Omental fat pad (tissue), 4 donors: ENCODE measurements around the gene RESP18. TPM values are rescaled to one million over a fixed set of nuclear protein-coding genes. Genes with fewer than 3 reads are reported as not detected.
"Not testable (repeated sequence)": the region's sequence is repeated elsewhere in the genome, so short reads cannot be mapped to it uniquely, and the experiment has no call there.

Source experiments
- ATAC-seq: fragments of 150-250 bp; one replicate; pipeline ENCODE4 v1.9.1; 2016; ENCODE audit warnings: mild to moderate bottlenecking, moderate library complexity; ENCODE audit not compliant: low FRiP score
- DNase-seq: peaks from one replicate; pipeline ENCODE4 v3.0.0-alpha.2; 2019; ENCODE audit warnings: low spot score
- CTCF ChIP-seq, 3 donors: fragments of 450-650 bp; IDR thresholded peaks; one replicate each; pipeline ENCODE4 v1.5.1; 2016 to 2017; ENCODE audit warnings: antibody characterized with exemption in 3 of 3, mild to moderate bottlenecking in 3 of 3, moderate library complexity in 2 of 3
- total RNA-seq, 4 donors: library from RNA; depleted of rRNA; stranded (reverse); fragments of >200 nt; gene quantifications; one replicate each; pipeline ENCODE4 v1.1.0, GENCODE V29; 2016

RESP18 gene
- total RNA-seq, 4 donors from 2014 or later = not detected

DNA sequence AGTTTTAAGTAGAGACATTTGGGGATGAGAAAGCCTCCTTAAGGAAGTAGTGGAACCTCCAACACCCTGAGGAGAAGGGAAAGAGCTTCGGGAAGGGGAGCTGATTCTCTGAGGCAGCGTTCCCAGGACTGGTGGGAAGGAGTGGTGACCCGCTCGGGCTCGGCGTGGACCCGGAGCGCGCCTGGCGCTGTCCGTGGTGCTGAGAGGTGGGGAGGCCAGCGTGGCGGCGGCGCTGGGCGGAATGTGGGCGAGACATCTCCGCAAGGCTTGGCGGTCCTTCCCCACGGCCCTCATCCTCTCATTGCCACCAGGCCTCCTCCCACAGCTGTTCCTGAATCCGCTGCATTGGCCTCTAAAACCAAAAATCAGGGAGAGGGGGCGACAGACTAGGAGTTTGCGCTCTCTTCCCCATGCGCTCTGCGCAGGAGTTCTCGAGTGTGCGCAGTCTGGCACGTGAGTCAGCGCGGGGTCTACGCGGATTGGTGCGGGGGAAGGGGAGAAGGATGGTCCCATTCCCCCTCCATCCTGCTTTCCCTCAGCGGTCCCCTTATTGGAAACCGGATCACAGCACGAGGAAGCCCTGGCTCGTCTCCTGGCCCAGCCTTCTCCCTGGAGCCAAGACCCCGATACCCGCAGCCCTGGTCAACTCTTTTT, 857 bp downstream of the RESP18 start:
- TF ChIP-seq CTCF (IDR thresholded peaks at IDR 0.05) = no peak
- ATAC-seq (no peak), DNase-seq (no peak)

DNA sequence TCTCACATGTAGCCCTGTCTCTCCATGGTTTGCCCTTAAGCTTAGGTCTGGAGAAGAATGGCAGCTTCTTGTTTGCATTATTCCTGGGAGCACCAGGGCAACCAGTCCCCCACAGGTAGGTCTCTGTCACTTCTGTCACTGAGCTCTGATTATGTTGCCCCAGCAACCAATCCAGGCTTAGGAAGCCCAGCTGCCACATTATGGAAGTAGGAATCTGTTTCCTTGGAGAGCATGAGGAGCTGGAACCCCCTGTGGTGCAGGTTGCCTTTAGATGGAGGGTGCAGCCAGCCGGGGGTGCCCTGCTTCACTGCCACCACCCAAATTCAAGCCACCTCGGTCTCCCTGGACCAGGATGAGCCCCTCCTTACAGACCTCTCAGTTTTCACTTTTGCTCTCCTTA, 4.8 kb downstream of the RESP18 start:
- TF ChIP-seq CTCF (IDR thresholded peaks at IDR 0.05) = no peak
- DNase-seq = no peak
- no peak for ATAC-seq

GRCh38 chr2:219325657-219326315, 6.8 kb downstream of the RESP18 start:
- DNase-seq = no peak
- TF ChIP-seq CTCF (IDR thresholded peaks at IDR 0.05) = no peak
- no peak for ATAC-seq

- ATAC-seq (no peak), DNase-seq (no peak)
- TF ChIP-seq CTCF (IDR thresholded peaks at IDR 0.05) = no peak
Measured at GRCh38 chr2:219325136-219325535, 7.4 kb downstream of the RESP18 start.

DNA sequence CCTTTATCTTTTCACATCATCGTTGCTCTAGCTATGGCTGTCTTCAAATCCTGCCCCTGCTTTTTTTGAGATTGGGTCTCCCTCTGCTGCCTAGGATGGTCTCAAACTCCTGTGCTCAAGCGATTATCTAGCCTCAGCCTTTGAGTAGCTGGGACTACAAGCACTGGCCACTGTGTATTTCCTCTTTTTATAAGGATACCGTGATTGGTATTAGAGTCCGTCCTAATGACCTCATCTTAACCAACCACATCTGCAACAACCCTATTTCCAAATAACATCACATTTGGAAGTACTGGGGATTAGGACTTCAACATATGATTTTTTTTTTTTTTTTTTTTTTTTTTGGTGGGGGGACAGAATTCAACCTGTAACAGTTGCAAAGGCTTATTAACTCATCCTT, 9.1 kb downstream of the RESP18 start:
- TF ChIP-seq CTCF (IDR thresholded peaks at IDR 0.05) = no peak
- no peak for DNase-seq
- no peak for ATAC-seq

- ATAC-seq (no peak), DNase-seq (no peak)
- no peak for TF ChIP-seq CTCF (IDR thresholded peaks at IDR 0.05)
Measured at GRCh38 chr2:219314804-219315468, 17.6 kb downstream of the RESP18 start.

DNA sequence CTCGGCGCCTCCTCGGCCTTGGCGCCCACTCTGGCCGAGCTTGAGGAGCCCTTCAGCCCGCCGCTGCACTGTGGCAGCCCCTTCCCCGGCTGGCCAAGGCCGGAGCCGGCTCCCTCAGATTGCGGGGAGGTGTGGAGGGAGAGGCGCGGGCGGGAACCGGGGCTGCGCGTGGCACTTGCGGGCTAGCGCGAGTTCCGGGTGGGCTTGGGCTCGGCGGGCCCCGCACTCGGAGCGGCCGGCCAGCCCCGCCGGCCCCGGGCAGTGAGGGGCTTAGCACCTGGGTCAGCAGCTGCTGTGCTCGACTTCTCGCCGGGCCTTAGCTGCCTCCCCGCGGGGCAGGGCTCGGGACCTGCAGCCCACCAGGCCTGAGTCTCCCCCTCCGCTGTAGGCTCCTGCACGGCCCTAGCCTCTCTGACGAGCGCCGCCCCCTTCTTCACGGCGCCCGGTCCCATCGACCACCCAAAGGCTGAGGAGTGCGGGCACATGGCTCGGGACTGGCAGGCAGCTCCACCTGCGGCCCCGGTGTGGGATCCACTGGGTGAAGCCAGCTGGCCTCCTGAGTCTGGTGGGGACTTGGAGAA, 19.8 kb downstream of the RESP18 start:
- not testable (repeated sequence) for DNase-seq

More for the DNA sequence above, 19.8 kb downstream of the RESP18 start:
- not testable (repeated sequence) for ATAC-seq
